Pancreas (tissue), 10 donors: ENCODE measurements around the gene TXNDC15. TPM values are rescaled to one million over a fixed set of nuclear protein-coding genes. Genes with fewer than 3 reads are reported as not detected.
A peak's percentile ranks its signal among the peaks of the same experiment; 100 is the strongest.
"Not testable (repeated sequence)": the region's sequence is repeated elsewhere in the genome, so short reads cannot be mapped to it uniquely, and the experiment has no call there.

Experiments used
- ATAC-seq, 4 donors: fragments of 200-7000 bp; cut with Tn5 transposase; one replicate each; pipeline versions ENCODE4 v1.8.0 to v1.9.1; 2020; ENCODE audit warnings: mild to moderate bottlenecking in 4 of 4, moderate library complexity in 4 of 4
- DNase-seq, 6 donors: peaks; one replicate each; pipeline ENCODE4 v3.0.0-alpha.2; 2020
- FAIRE-seq: peaks from 2 replicates; lab custom pipeline; 2012; peaks lifted over from hg19 to GRCh38; lab: Jason Lieb, UNC
- H3K27ac ChIP-seq, 4 donors: fragments of 200-600 bp; sonication (generic); 1 replicate in 3 of 4; 2 replicates in 1 of 4; pipeline versions ENCODE4 v1.5.0 to v1.8.0; 2020
- H3K27me3 ChIP-seq, 4 donors: fragments of 200-600 bp; one replicate each; pipeline ENCODE4 v1.8.0; 2021
- H3K36me3 ChIP-seq, 3 donors: fragments of 200-600 bp; sonication (generic) in 1 of 3; one replicate each; pipeline versions ENCODE4 v1.5.0 to v1.8.0; 2020 to 2021
- H3K4me1 ChIP-seq, 3 donors: fragments of 200-600 bp; one replicate each; pipeline ENCODE4 v1.8.0; 2021
- H3K4me3 ChIP-seq, 4 donors: fragments of 200-600 bp; sonication (generic) in 2 of 4; one replicate each; pipeline versions ENCODE4 v1.5.0 to v1.8.0; 2020 to 2021
- H3K9me3 ChIP-seq, 4 donors: fragments of 200-600 bp; one replicate each; pipeline ENCODE4 v1.8.0; 2021
- CTCF ChIP-seq, 4 donors: fragments of 200-600 bp; sonication (generic) in 3 of 4; IDR thresholded peaks; one replicate each; pipeline versions ENCODE4 v1.5.0 to v1.8.0; 2021; ENCODE audit warnings: antibody characterized with exemption in 4 of 4
- WGBS, 2 donors: extraction: QIAGEN DNeasy Blood & Tissue Kit; methylation state at CpG; one replicate each; pipeline ENCODE4 v1.1.7; 2013; 5-methylcytosine and 5-hydroxymethylcytosine counted together
- intact Hi-C, 3 donors: fragments of 100-400 bp; cut with DNase I; formaldehyde crosslinking; loops; one replicate each; pipeline versions ENCODE4 v1.11.1 to v1.14.2; 2022
- polyA plus RNA-seq, 2 donors: library from polyadenylated mRNA; stranded (reverse); fragments of 200-250 nt; gene quantifications; one replicate each; pipeline ENCODE4 v1.2.3, GENCODE V29; 2013
- total RNA-seq, 6 donors: library from RNA; stranded (reverse); fragmentation: NEBNext Ultra II Directional in 4 of 6; extraction: Animal tissue kit (Norgen Biotek cat#: 25700) in 4 of 6; gene quantifications; one replicate each; pipeline versions ENCODE4 v1.2.1 to v1.2.4, GENCODE V29; 2021 to 2023
- donor health status: healthy with polysubstance abuse.
- donor health status: DM: no; HTN: no; CAD: no; lungs with moderate emphysema.
- donor health status: DM: no; HTN: no; CAD: no.
- donor health status: control.
- donor health status: control.
- donor health status: Bipolar disorder and iron deficiency.
- donor health status: DM: yes; HTN: yes; CAD: no.
- donor health status: DM: no; HTN: no; CAD: no.
- donor health status: DM: no; HTN: no; CAD: no.
- donor health status: DM: yes; HTN: yes; CAD: no.

Gene TXNDC15
- total and polyA plus RNA-seq, 8 donors, result 26.2 to 61.5 (median 34.2) TPM

DNA sequence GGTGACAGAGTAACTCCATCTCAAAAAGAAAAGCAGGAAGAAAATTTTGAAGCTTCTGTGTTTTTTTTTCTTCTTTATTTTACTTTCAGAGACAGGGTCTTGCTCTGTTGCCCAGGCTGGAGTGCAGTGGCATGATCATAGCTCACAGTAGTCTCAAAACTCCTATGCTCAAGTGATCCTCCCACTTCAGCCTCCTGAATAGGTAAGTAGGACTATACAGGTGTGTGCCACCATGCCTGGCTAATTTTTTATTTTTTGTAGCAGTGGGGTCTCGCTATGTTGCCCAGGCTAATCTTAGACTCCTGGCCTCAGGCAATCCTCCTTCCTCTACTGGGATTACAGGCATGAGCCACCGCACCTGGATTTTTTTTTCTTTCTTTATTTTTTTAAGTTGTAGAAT, 38.5 kb upstream of the TXNDC15 start:
- Histone ChIP-seq H3K4me1 (peaks cover 5 to 9% (median 9%) of the 10 kb centered on the region in 3 donors), H3K27ac (no peak overlapping the region), H3K4me3 (no peak overlapping the region), H3K9me3 (no peaks in the 10 kb centered on the region), H3K36me3 (no peaks in the 10 kb centered on the region), H3K27me3 (no peaks in the 10 kb centered on the region)
- no peak for DNase-seq
- no peak for ATAC-seq
- intact Hi-C loops, result no loop called here
- FAIRE-seq, result no peak
- no peak for TF ChIP-seq CTCF (IDR thresholded peaks at IDR 0.05)
- WGBS, 2 donors, result 96 to 97% methylated on average over 2 of the region's 2 CpGs

DNA sequence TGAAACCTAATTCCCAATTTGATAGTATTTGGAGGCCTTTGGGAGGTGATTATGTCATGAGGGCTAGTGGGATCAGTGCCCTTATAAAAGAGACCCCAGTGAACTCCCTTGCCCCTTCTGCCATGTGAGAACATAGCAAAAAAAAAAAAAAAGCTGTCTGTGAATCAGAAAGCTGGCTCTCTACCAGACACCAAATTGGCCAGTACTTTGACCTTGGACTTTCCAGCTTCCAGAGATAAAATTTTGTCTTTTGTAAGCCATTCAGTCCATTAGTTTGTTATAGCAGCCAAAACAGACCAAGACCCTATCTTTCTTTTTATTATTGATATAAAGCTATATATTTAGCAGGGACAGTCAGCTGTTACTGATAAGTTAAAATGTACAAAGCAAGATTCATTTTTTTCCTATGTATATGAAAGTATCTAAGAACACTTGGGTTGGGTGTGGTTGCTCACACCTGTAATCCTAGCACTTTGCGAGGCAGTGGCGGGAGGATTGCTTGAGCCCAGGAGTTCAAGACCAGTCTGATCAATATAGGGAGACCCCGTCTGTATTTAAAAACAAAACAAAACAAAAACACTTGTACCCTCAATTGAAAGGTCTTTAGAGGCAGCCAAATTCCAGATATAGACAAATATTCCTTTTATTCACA, 36.5 kb upstream of the TXNDC15 start:
- Histone ChIP-seq H3K36me3 (no peaks in the 10 kb centered on the region), H3K27me3 (no peaks in the 10 kb centered on the region), H3K4me3 (no peak overlapping the region), H3K4me1 (peaks cover 5 to 9% (median 9%) of the 10 kb centered on the region in 3 donors), H3K27ac (peak overlapping the region in 1 of 4 donors; percentile 1), H3K9me3 (no peaks in the 10 kb centered on the region)
- FAIRE-seq (no peak), ATAC-seq (peak; percentile 40 to 74 (median 68)), DNase-seq (no peak)
- WGBS, 2 donors, result 28 to 36% methylated on average over 3 of the region's 3 CpGs
- TF ChIP-seq CTCF (IDR thresholded peaks at IDR 0.05), result no peak
- intact Hi-C loops, result no loop called here

GRCh38 chr5:134838361-134838760, 35.8 kb upstream of the TXNDC15 start:
- H3K9me3 ChIP-seq, H3K36me3 ChIP-seq, intact Hi-C loops, H3K27me3 ChIP-seq, ATAC-seq, DNase-seq, H3K4me3 ChIP-seq, H3K4me1 ChIP-seq, H3K27ac ChIP-seq, FAIRE-seq: not testable (repeated sequence)
- WGBS, 2 donors, result 79 to 87% methylated on average over 9 of the region's 9 CpGs

- Histone ChIP-seq H3K27me3 (no peaks in the 10 kb centered on the region), H3K9me3 (no peaks in the 10 kb centered on the region), H3K36me3 (no peaks in the 10 kb centered on the region), H3K4me1 (peaks cover 9% of the 10 kb centered on the region in 3 donors), H3K27ac (no peak overlapping the region), H3K4me3 (no peak overlapping the region)
- intact Hi-C loops, result no loop called here
- no peak for TF ChIP-seq CTCF (IDR thresholded peaks at IDR 0.05)
- ATAC-seq, result no peak
- no peak for DNase-seq
- no peak for FAIRE-seq
- WGBS, 2 donors, result 51 to 66% methylated on average over 3 of the region's 3 CpGs
Observed at GRCh38 chr5:134840811-134841210, 33.4 kb upstream of the TXNDC15 start.

DNA sequence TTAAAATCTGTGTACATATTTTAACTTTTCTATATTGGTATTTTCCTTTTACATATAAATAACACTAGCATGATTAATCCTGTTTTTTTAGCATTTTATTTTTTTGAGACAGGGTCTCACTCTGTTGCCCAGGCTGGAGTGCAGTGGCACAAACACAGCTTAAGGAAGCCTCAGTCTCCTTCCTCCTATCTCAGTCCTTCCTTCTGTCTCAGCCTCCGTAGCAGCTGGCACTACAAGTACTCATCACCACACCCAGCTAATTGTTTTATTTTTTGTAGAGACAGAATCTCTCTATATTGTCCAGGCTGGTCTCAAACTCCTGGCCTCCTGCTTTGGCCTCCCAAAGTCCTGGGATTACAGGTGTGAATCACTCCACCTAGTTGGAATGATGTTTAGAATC, 29.9 kb upstream of the TXNDC15 start:
- H3K27ac ChIP-seq, result no peak overlapping the region
- DNase-seq (no peak), FAIRE-seq (no peak), ATAC-seq (no peak)
- H3K36me3 ChIP-seq, result no peaks in the 10 kb centered on the region
- no peak for TF ChIP-seq CTCF (IDR thresholded peaks at IDR 0.05)
- intact Hi-C loops, result no loop called here
- no peaks in the 10 kb centered on the region for H3K27me3 ChIP-seq
- WGBS, 2 donors, result 88 to 98% methylated on average over 1 of the region's 1 CpG
- peaks cover 0 to 17% (median 8%) of the 10 kb centered on the region in 3 donors for H3K4me1 ChIP-seq
- H3K9me3 ChIP-seq, result no peaks in the 10 kb centered on the region
- H3K4me3 ChIP-seq, result no peak overlapping the region
